Hematopoietic multipotent progenitor cell treated with erythropoietin and hydrocortisone succinate and interleukin-3 and kit ligand, for 17 days (in vitro differentiated cells): ENCODE data around the gene ACSBG1.

Experiments
- DNase-seq: peaks from one replicate; pipeline ENCODE4 v3.0.0-alpha.2; 2015; ENCODE audit warnings: low spot score

The ACSBG1 gene

GRCh38 chr15:78129751-78130287 lies 104.5 kb downstream of the ACSBG1 start:
- no peak for DNase-seq

- no peak for DNase-seq
Observed at GRCh38 chr15:78129077-78129750, 105.2 kb downstream of the ACSBG1 start.

GRCh38 chr15:78127882-78128281 lies 106.5 kb downstream of the ACSBG1 start:
- DNase-seq = no peak

DNA sequence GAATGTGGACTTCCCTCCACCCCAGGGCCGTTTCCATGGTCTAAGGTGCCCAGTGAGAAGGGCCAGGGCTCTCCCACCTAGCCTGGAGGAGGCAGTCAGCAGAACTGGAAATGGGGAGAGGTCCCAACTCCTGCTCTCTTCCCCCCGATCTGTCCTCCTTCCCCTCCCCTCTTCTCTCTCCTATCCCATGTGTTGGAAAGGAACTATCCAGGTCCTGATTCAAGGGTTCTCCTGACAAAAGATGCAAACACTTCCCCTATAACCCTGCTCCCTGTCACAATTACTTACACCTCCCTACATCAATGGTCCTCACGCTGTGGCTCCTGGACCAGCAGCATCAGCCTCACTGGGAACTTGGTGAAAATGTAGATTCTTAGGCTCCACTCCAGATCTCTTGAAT lies 109.1 kb downstream of the ACSBG1 start:
- no peak for DNase-seq

- no peak for DNase-seq
Observed at GRCh38 chr15:78120523-78120922, 113.8 kb downstream of the ACSBG1 start.
